ENCODE measurements around the gene HRCT1.
A peak's percentile ranks its signal among the peaks of the same experiment; 100 is the strongest.

The HRCT1 gene

GRCh38 chr9:35939679-35940250, 33.8 kb downstream of the HRCT1 start:
- Mint-ChIP-seq H3K27me3 (no peaks in the 10 kb centered on the region), H3K4me3 (no peak overlapping the region), H3K9me3 (peaks cover 6% of the 10 kb centered on the region), H3K4me1 (ENCODE audit: low read depth) (peaks cover 46% of the 10 kb centered on the region), H3K27ac (no peak overlapping the region), H3K36me3 (ENCODE audit: low read depth) (no peaks in the 10 kb centered on the region)

GRCh38 chr9:35940458-35941407, 34.7 kb downstream of the HRCT1 start:
- peak overlapping the region; percentile 67 for H3K27ac Mint-ChIP-seq
- no peaks in the 10 kb centered on the region for H3K27me3 Mint-ChIP-seq
- H3K9me3 Mint-ChIP-seq = peaks cover 6% of the 10 kb centered on the region
- H3K4me1 Mint-ChIP-seq (ENCODE audit: low read depth) = peaks cover 53% of the 10 kb centered on the region
- no peaks in the 10 kb centered on the region for H3K36me3 Mint-ChIP-seq (ENCODE audit: low read depth)
- H3K4me3 Mint-ChIP-seq = peak overlapping the region; percentile 49

- H3K36me3 Mint-ChIP-seq (ENCODE audit: low read depth) = no peaks in the 10 kb centered on the region
- no peaks in the 10 kb centered on the region for H3K27me3 Mint-ChIP-seq
- peaks cover 51% of the 10 kb centered on the region for H3K4me1 Mint-ChIP-seq (ENCODE audit: low read depth)
- H3K4me3 Mint-ChIP-seq = no peak overlapping the region
- H3K9me3 Mint-ChIP-seq = peaks cover 2% of the 10 kb centered on the region
- H3K27ac Mint-ChIP-seq = no peak overlapping the region
These were observed 36.3 kb downstream of the HRCT1 start for GRCh38 chr9:35942286-35942685.

GRCh38 chr9:35944173-35944572, 38.2 kb downstream of the HRCT1 start:
- no peak overlapping the region for H3K27ac Mint-ChIP-seq
- no peaks in the 10 kb centered on the region for H3K27me3 Mint-ChIP-seq
- H3K4me1 Mint-ChIP-seq (ENCODE audit: low read depth) = peaks cover 35% of the 10 kb centered on the region
- H3K4me3 Mint-ChIP-seq = no peak overlapping the region
- H3K9me3 Mint-ChIP-seq = no peaks in the 10 kb centered on the region
- H3K36me3 Mint-ChIP-seq (ENCODE audit: low read depth) = no peaks in the 10 kb centered on the region

DNA sequence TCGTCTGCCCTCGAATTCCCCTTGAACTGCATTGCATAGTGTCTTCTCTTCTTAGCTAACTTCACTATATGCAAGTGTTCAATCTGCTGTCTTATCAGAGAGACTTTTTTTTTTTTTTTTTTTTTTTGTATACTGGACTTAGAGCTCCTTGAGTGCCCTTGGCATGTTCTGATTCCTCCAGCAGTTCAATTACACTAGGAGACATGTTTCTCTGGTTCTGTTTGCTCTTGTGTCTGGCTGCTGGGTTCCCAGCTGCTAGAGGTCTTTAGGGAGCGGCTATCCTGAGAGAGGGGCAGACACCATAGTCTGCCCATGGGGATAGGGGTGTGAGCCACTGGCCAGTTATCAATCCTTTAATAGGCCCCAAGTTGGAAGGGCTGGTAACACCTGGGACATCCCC, 38.8 kb downstream of the HRCT1 start:
- Mint-ChIP-seq H3K27me3 (no peaks in the 10 kb centered on the region), H3K4me1 (ENCODE audit: low read depth) (peaks cover 29% of the 10 kb centered on the region), H3K36me3 (ENCODE audit: low read depth) (no peaks in the 10 kb centered on the region), H3K4me3 (no peak overlapping the region), H3K27ac (no peak overlapping the region), H3K9me3 (no peaks in the 10 kb centered on the region)

DNA sequence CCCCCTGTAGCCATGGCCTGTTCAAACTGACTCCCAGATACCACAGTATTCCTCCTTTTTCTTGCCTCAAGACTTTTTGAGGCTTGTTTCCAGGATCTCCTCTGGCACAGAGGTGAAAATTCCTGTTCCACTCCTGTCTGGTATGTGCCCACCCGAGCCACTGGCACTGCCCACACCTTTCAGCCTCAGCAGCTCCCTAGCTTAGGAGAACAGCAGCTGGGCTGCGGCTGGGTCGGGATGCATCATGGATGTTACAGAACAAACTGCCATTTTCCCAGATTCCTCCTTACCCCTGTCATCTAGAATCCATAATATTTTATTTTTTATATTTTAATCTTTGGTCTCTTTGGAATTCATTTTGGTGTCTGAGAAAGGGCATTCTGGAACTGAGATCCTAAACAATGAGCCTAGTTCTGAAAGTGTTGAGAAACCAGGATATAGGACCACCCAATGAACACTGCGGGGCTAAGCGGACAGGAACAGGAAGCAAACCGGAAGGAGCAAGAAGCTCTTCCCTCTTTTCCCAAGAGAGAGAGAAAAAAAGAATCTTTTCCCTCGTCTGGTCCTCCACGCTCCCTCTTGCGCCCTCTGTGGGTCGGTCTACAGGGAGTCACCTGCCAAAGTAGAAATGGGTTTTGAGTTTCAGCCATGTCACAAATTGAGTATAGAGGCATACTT, 39.5 kb downstream of the HRCT1 start:
- no peak overlapping the region for H3K4me3 Mint-ChIP-seq
- H3K27me3 Mint-ChIP-seq = no peaks in the 10 kb centered on the region
- H3K36me3 Mint-ChIP-seq (ENCODE audit: low read depth) = no peaks in the 10 kb centered on the region
- H3K9me3 Mint-ChIP-seq = no peaks in the 10 kb centered on the region
- H3K4me1 Mint-ChIP-seq (ENCODE audit: low read depth) = peaks cover 22% of the 10 kb centered on the region
- H3K27ac Mint-ChIP-seq = no peak overlapping the region

- Mint-ChIP-seq H3K4me3 (no peak overlapping the region), H3K4me1 (ENCODE audit: low read depth) (peaks cover 9% of the 10 kb centered on the region), H3K27me3 (peaks cover 4% of the 10 kb centered on the region), H3K9me3 (no peaks in the 10 kb centered on the region), H3K27ac (no peak overlapping the region), H3K36me3 (ENCODE audit: low read depth) (no peaks in the 10 kb centered on the region)
These were observed 42.4 kb downstream of the HRCT1 start for GRCh38 chr9:35948451-35948850.

DNA sequence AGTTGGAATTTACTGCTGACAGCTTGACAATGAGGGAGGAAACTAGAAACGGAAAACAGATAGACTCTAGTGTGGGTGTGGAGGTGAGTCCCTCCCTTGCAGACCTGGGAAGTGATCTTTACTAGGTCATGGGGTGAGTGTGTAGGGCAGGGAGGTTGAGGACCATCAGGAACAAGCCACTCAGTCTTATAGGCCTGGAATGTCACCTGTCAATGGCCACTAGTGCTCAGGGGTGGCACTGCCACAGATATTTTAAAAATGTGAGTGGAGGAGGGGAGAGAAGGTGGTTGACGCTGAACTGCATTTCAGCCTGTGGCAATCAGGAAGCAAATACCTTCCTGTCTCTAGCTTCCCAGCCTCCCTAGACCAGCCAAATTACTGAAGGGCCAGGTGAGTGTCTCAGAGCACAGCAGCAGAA, 42.9 kb downstream of the HRCT1 start:
- H3K27me3 Mint-ChIP-seq = peaks cover 4% of the 10 kb centered on the region
- no peak overlapping the region for H3K4me3 Mint-ChIP-seq
- H3K9me3 Mint-ChIP-seq = no peaks in the 10 kb centered on the region
- no peak overlapping the region for H3K27ac Mint-ChIP-seq
- H3K36me3 Mint-ChIP-seq (ENCODE audit: low read depth) = no peaks in the 10 kb centered on the region
- H3K4me1 Mint-ChIP-seq (ENCODE audit: low read depth) = peaks cover 9% of the 10 kb centered on the region

DNA sequence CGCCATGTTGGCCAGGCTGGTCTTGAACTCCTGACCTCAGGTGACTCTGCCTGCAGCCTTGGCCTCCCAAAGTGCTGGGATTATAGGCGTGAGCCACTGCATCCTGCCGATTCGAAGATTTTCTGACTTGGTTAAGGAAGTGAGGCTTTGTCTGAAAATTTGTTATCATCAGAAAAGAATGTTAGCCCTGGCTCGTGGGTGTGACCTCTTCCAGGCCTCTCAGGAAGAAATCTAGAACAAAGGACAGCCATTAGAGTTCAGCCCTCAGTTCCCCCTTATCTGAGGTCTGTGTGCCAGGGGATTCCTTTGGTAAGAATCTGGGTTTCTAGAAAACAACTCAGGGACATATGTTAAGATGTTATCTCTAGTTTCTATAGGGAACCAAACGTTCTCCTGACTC, 45.7 kb downstream of the HRCT1 start:
- H3K27ac Mint-ChIP-seq = no peak overlapping the region
- H3K36me3 Mint-ChIP-seq (ENCODE audit: low read depth) = no peaks in the 10 kb centered on the region
- no peaks in the 10 kb centered on the region for H3K9me3 Mint-ChIP-seq
- H3K27me3 Mint-ChIP-seq = peaks cover 12% of the 10 kb centered on the region
- no peak overlapping the region for H3K4me3 Mint-ChIP-seq
- H3K4me1 Mint-ChIP-seq (ENCODE audit: low read depth) = no peaks in the 10 kb centered on the region

DNA sequence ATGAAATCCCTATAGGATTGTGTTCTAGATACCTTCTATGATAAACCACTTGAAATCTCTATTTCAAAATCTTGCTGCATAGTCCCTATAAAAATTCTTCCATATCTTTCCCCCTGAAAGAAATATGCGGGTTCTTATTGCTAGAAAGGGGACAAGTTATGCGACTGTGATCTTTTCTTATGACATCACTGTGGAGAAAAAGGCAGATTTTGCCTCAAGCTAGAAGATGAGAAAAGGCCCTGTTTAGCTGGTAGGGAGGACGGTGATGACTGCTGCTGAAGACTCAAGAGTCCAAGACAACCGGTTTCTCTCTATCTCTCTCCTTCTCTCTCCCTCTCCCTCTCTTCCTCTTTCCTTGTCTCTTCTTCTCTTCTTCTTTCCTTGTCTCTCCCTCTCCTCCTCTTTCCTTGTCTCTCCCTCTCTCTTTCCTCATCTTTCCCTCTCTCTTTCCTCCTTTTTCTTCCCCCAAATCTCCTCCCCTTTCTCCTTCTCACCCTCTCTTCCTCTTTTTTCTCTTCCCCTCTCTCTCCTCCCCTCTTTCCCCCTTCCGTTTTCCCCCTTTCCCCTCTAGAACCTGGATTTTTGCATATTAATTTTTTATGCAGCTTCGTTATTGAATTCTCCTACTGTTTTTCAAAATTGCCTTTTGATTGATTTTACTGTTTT, 46.7 kb downstream of the HRCT1 start:
- Mint-ChIP-seq H3K9me3 (no peaks in the 10 kb centered on the region), H3K36me3 (ENCODE audit: low read depth) (no peaks in the 10 kb centered on the region), H3K27me3 (peaks cover 13% of the 10 kb centered on the region), H3K27ac (no peak overlapping the region), H3K4me3 (no peak overlapping the region), H3K4me1 (ENCODE audit: low read depth) (no peaks in the 10 kb centered on the region)

DNA sequence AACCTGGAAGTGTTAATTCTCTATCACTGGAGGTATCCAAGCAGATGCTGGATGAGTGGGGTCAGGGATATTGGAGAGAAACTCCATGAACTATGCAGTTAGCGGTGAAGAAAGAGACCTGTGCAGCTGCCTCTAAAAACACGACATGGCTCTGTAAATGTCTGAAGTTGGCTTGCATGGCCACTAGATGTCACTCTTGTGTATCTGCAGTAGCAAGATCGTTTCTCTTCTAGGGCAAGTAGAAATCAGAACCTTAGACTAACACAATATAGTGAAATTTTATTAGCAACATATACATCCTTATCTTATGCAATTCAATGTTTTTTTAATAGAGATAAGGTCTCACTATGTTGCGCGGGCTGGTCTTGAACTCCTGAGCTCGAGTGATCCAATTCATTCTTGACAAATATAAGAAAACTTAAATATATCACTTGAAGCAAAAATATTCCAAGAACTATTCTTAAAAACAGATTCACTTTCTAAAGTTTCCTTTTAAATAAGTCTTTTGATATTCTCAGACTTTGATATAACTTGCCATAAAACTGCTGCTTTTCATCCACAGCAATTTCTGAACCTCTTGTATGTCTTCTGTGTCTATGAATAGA, 49.0 kb downstream of the HRCT1 start:
- no peaks in the 10 kb centered on the region for H3K4me1 Mint-ChIP-seq (ENCODE audit: low read depth)
- H3K27ac Mint-ChIP-seq = no peak overlapping the region
- H3K4me3 Mint-ChIP-seq = no peak overlapping the region
- peaks cover 13% of the 10 kb centered on the region for H3K27me3 Mint-ChIP-seq
- H3K36me3 Mint-ChIP-seq (ENCODE audit: low read depth) = no peaks in the 10 kb centered on the region
- H3K9me3 Mint-ChIP-seq = no peaks in the 10 kb centered on the region

- Mint-ChIP-seq H3K27me3 (peaks cover 13% of the 10 kb centered on the region), H3K4me1 (ENCODE audit: low read depth) (no peaks in the 10 kb centered on the region), H3K27ac (no peak overlapping the region), H3K4me3 (no peak overlapping the region), H3K9me3 (no peaks in the 10 kb centered on the region), H3K36me3 (ENCODE audit: low read depth) (no peaks in the 10 kb centered on the region)
These were observed 50.6 kb downstream of the HRCT1 start for GRCh38 chr9:35956651-35957050.

All from stimulated activated naive CD8-positive, alpha-beta T cell treated with anti-CD3 and anti-CD28 coated beads, Interleukin-15, Interleukin-2, amounts not matched to agents 100 ng/mL and 50 ng/mL, for 24 hours (primary cell).